AG09309 (cell line): Measurements from ENCODE around the gene SIPA1L2.

Experiments used
- DNase-seq: peaks from one replicate; pipeline ENCODE4 v3.0.0-alpha.2; 2010; ENCODE audit warnings: low read depth
- H3K4me3 ChIP-seq: 2 replicates; pipeline ENCODE4 v1.5.1; 2011; ENCODE audit warnings: mild to moderate bottlenecking, low read depth, low read length, moderate library complexity; ENCODE audit not compliant: control insufficient read depth
- TF ChIP-seq, protein P1 (sequence below): IDR thresholded peaks from 2 replicates; pipeline ENCODE4 v1.5.1; 2011; ENCODE audit warnings: mild to moderate bottlenecking, low read depth, low read length, inconsistent platforms; ENCODE audit not compliant: insufficient read depth, control insufficient read depth; ENCODE audit errors: missing control alignments

Gene SIPA1L2

DNA sequence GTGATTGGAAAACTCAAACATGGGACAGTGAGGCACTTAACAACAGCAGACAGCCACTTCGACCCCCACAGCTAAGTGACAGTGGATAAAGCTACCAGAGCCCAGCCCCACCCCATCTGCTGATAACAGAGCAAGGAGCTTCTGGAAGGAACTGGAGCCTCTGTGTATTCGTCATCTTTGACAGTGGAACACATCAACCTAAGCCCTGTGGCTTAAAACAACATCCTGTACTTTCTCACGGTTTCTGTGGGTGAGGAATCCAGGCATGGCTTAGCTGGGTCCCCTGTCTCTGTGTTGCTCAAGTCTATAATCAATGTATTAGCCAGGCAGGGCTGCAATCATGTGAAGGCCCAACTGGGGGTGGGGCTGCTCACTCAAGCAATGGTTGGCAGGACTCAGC, 18.4 kb upstream of the SIPA1L2 start:
- TF ChIP-seq, protein P1, sequence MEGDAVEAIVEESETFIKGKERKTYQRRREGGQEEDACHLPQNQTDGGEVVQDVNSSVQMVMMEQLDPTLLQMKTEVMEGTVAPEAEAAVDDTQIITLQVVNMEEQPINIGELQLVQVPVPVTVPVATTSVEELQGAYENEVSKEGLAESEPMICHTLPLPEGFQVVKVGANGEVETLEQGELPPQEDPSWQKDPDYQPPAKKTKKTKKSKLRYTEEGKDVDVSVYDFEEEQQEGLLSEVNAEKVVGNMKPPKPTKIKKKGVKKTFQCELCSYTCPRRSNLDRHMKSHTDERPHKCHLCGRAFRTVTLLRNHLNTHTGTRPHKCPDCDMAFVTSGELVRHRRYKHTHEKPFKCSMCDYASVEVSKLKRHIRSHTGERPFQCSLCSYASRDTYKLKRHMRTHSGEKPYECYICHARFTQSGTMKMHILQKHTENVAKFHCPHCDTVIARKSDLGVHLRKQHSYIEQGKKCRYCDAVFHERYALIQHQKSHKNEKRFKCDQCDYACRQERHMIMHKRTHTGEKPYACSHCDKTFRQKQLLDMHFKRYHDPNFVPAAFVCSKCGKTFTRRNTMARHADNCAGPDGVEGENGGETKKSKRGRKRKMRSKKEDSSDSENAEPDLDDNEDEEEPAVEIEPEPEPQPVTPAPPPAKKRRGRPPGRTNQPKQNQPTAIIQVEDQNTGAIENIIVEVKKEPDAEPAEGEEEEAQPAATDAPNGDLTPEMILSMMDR, result no peak
- no peak for DNase-seq
- H3K4me3 ChIP-seq, result no peak overlapping the region

DNA sequence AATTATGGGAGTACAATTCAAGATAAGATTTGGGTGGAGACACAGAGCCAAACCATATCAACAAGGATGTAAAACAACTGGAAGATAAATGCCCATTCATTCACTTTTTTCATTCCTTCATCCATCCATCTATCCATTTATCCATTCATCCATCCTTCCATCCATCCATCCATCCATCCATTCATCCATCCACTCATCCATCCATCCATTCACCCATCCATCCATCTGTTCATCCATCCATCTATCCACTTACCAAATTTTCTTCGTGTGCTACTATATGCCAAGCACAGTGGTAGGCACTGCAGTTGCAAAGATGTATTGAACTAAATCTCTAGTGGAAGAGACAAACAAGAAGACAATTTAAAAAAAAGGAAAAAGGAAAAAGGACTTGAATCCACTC, 14.3 kb upstream of the SIPA1L2 start:
- H3K4me3 ChIP-seq, result no peak overlapping the region

DNA sequence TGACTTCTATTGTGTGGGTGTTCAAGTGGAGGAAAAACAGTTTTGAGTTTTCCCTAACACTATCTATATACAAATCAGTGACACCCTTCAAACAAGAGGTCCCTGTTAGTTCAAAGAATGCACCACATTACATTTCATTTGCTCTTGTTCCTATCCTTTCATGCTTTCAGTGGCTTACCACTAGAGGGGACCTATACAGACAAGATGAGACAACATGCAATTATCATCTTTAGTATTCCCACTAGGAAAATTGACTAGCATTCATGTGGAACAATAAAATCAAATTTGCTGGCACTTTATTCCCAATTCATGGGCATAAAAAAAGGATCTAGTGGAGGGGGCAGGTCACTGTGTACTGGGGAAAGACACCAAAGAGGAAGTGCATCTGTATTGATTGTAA, 13.3 kb upstream of the SIPA1L2 start:
- TF ChIP-seq, protein P1, result peak; percentile 41
- no peak overlapping the region for H3K4me3 ChIP-seq
- DNase-seq, result no peak

More for the DNA sequence above, 14.3 kb upstream of the SIPA1L2 start:
- TF ChIP-seq, protein P1, result no peak
- DNase-seq, result no peak

DNA sequence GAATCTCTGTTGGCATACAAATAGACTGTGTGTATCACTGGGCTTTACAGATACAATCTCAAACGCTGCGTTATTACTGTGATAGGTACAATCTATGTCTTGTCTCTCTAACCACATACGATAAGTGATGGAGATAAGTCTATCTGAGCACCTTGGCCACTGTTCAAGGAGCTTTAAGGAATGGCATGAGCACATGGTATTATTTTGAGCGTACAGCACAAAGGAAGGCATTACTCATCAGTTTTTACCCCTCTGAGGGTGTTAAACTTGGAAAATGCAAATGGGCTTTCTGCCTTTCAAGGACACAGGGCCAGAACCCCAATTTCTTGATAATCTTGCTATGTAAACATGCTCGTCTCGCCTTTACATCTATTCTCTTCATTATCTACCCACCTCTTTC, 11.6 kb upstream of the SIPA1L2 start:
- DNase-seq, result no peak
- no peak overlapping the region for H3K4me3 ChIP-seq
- TF ChIP-seq, protein P1, result no peak

DNA sequence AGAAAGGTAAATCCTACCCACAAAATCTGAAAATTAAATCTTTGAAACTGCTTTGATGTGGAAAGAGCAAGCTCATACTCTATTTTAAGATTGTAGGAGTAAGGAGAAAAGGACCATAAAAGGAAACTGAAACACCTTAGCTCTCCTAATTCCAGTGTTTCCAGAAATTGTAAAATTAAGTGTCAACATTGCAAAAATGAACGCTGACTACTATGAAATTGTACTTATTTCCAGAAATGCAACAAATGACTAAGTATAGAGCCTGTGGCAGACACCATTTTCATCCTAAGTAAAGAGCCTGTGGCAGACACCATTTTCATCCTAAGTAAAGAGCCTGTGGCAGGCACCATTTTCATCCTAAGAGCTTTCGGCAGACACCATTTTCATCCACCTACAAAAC, 6.9 kb upstream of the SIPA1L2 start:
- H3K4me3 ChIP-seq, result no peak overlapping the region
- DNase-seq, result no peak
- TF ChIP-seq, protein P1, result no peak

DNA sequence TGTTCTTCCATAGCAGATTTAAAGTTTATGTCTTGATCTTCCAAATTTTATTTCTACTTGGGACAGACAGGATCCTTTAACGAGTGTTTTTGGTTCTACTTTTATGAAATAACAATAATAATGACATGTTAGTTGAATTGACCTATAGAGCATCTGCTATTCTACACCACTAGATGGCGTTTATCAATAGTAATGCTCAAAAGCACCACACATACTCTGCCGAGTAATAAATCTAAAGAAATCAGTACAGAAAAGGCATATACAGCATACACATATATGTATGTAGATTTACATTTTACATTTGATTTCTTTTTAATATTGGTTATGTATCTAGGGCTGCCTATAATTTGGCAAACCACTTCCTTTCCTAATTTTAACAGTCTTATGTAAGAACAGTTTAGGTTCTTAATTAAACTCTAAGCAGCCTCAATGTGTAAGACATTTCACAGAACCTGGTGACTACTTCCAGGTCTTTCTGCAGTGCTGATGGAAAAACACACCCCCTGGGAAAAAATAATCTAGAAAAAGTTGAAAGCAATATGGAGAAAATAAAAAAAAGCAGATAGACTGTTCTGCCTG, 5.9 kb upstream of the SIPA1L2 start:
- TF ChIP-seq, protein P1, result peak; percentile 56
- peak; percentile 35 for DNase-seq
- no peak overlapping the region for H3K4me3 ChIP-seq

DNA sequence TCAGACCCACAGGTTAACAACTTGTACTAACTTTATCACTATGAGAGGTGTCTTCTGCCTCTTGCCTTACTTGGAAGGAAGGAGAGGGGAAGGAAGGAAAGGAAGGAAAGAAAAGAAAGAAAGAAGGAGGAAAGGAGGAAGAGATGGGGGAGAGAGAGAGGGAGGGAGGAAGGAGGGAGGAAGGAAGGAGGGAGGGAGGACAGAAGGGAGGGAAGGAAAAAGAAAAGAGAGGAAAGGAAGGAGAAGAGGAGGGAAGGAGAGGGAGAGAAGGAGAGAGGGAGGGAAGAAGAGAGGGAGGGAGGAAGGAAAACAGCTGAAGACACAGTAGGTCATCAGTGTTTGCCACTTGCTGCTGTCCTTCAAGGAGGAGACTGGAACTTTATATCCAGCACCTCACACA, 5.3 kb upstream of the SIPA1L2 start:
- TF ChIP-seq, protein P1, result no peak
- DNase-seq, result no peak
- no peak overlapping the region for H3K4me3 ChIP-seq
